ENCODE results near the gene PCNX1.

The PCNX1 gene

GRCh38 chr14:70916799-70917198 is 9.5 kb downstream of the PCNX1 start:
- H3K4me3 ChIP-seq (ENCODE audit: low read depth, low read length): no peak overlapping the region
- no peak for DNase-seq (ENCODE audit: low read depth)
- TF ChIP-seq, protein P1, sequence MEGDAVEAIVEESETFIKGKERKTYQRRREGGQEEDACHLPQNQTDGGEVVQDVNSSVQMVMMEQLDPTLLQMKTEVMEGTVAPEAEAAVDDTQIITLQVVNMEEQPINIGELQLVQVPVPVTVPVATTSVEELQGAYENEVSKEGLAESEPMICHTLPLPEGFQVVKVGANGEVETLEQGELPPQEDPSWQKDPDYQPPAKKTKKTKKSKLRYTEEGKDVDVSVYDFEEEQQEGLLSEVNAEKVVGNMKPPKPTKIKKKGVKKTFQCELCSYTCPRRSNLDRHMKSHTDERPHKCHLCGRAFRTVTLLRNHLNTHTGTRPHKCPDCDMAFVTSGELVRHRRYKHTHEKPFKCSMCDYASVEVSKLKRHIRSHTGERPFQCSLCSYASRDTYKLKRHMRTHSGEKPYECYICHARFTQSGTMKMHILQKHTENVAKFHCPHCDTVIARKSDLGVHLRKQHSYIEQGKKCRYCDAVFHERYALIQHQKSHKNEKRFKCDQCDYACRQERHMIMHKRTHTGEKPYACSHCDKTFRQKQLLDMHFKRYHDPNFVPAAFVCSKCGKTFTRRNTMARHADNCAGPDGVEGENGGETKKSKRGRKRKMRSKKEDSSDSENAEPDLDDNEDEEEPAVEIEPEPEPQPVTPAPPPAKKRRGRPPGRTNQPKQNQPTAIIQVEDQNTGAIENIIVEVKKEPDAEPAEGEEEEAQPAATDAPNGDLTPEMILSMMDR (IDR thresholded peaks at IDR 0.05; ENCODE audit: control insufficient read depth, extremely low read depth, insufficient read depth): no peak

- DNase-seq (ENCODE audit: low read depth): no peak
- TF ChIP-seq, protein P1 (IDR thresholded peaks at IDR 0.05; ENCODE audit: control insufficient read depth, extremely low read depth, insufficient read depth): no peak
- H3K4me3 ChIP-seq (ENCODE audit: low read depth, low read length): no peak overlapping the region
These were observed 10.4 kb downstream of the PCNX1 start for GRCh38 chr14:70917633-70918032.

DNA sequence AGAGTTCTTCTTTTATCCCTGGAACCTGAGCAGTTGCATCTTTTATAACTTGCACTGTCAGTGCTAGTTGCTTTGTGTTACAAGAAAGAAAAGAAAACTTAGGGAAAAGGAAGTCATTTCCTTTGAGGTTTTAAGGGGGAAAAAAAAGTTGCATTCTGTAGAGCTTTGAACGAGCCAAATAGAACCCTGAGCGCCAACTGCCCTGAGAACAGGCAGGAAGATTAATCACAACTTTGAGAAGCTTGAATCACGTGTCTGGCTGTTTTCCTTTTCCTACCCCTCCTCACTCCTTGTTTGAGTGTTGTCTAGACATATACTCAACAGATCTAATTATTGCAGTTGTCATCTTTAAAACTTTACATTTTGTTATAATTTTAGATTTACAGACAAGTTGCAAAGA is 12.5 kb downstream of the PCNX1 start:
- H3K4me3 ChIP-seq (ENCODE audit: low read depth, low read length): no peak overlapping the region
- TF ChIP-seq, protein P1 (IDR thresholded peaks at IDR 0.05; ENCODE audit: control insufficient read depth, extremely low read depth, insufficient read depth): no peak
- no peak for DNase-seq (ENCODE audit: low read depth)

DNA sequence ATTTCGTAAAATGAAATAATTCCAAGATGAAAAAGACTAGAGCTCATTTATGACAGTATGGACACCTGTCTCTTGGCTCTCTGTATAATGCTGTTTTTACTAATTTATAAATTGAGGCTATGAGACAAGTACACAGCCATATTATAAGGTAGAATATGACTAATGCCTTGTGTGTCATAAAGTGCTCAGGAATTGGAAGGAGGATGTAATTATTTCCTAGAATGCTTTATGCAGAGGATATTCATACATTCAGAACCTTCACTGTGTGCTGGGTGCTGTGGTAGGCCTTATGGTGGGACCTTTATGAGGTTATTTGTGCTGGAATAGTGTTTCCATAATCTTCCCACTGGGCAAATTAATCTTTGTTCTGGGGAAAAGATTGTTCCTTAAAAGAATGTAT is 13.3 kb downstream of the PCNX1 start:
- no peak overlapping the region for H3K4me3 ChIP-seq (ENCODE audit: low read depth, low read length)
- TF ChIP-seq, protein P1 (IDR thresholded peaks at IDR 0.05; ENCODE audit: control insufficient read depth, extremely low read depth, insufficient read depth): no peak
- DNase-seq (ENCODE audit: low read depth): no peak

GRCh38 chr14:70921669-70922068 is 14.4 kb downstream of the PCNX1 start:
- no peak for DNase-seq (ENCODE audit: low read depth)
- TF ChIP-seq, protein P1 (IDR thresholded peaks at IDR 0.05; ENCODE audit: control insufficient read depth, extremely low read depth, insufficient read depth): no peak
- H3K4me3 ChIP-seq (ENCODE audit: low read depth, low read length): no peak overlapping the region

DNA sequence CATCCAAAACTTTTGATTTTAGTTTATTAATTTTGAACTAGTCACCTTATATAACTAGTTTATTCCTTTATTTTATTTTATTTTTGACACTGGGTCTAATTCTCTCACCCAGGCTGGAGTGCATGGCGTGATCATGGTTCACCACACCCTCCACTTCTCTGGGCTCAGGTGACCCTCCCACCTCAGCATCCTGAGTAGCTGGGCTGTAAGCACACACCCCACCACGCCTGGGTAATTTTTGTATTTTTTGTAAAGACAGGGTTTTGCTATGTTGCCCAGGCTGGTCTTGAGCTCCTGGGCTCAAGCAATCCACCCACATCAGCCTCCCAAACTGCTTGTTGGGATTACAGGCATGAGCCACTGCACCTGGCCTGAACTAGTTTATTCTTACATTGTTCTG is 17.3 kb downstream of the PCNX1 start:
- DNase-seq (ENCODE audit: low read depth): no peak

More for the DNA sequence above, 17.3 kb downstream of the PCNX1 start:
- TF ChIP-seq, protein P1 (IDR thresholded peaks at IDR 0.05; ENCODE audit: control insufficient read depth, extremely low read depth, insufficient read depth): no peak
- H3K4me3 ChIP-seq (ENCODE audit: low read depth, low read length): no peak overlapping the region
